Adipose tissue (tissue), 3 donors: Measurements from ENCODE around the gene PIP5K1B. TPM values are rescaled to one million over a fixed set of nuclear protein-coding genes. Genes with fewer than 3 reads are reported as not detected.

Experiments used
- H3K27ac ChIP-seq: one replicate; pipeline ENCODE4 v1.5.1; 2013; ENCODE audit warnings: low read depth, low read length
- WGBS, 3 donors: extraction: QIAGEN DNeasy Blood & Tissue Kit; methylation state at CpG; one replicate each; pipeline ENCODE4 v1.1.7; 2013; 5-methylcytosine and 5-hydroxymethylcytosine counted together
- polyA plus RNA-seq, 3 donors: library from polyadenylated mRNA; stranded (reverse); fragments of 200-250 nt; gene quantifications; one replicate each; pipeline ENCODE4 v1.2.3, GENCODE V29; 2013
- donor health status: healthy with polysubstance abuse.
- donor health status: Bipolar disorder and iron deficiency.
- donor health status: healthy.

The PIP5K1B gene
- polyA plus RNA-seq, 3 donors, result 0.67 to 4.3 (median 2.0) TPM

DNA sequence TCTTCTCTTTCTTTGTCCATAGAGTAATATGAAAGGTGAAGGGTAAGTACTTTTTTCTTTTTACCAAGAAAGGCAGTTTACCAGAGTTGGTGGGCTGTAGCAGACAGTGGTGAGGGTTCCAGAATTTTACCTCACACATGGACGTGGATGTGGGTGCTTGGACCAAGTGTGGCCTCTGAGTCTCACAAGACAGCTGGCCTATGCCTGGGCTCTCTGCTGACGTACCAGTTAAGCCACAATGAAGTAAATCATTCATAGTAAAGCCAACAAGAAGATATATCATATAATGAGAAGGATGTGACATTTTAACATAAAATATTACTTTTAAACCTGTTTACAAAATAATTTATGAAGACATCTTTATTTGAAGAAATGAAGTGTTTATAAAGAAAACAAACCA, 202.9 kb downstream of the PIP5K1B start:
- H3K27ac ChIP-seq, result no peak overlapping the region
- 86 to 93% (median 90%) methylated on average over 2 of the region's 2 CpGs for WGBS, 3 donors

GRCh38 chr9:68912561-68912960, 207.5 kb downstream of the PIP5K1B start:
- no peak overlapping the region for H3K27ac ChIP-seq

DNA sequence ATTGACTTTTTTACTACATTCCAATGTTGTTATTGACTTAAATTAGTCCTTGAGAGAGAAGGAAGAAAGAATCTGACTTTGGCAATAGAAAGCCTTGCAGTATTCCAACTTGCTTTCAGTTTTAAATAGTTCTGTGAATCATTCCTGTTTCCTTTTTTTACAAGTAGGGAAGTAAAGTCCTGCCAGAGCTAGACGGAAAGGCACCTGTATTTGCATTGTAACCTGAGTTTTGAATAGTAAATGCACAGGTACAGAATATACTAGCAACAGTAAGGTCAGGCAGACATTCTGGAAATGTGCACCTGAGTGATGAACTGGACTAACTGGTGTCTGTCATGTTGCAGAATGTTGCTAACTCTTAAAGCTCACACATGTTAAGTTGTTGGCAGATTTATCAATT, 208.0 kb downstream of the PIP5K1B start:
- 6 to 20% (median 6%) methylated on average over 1 of the region's 1 CpG for WGBS, 3 donors
- H3K27ac ChIP-seq, result no peak overlapping the region

DNA sequence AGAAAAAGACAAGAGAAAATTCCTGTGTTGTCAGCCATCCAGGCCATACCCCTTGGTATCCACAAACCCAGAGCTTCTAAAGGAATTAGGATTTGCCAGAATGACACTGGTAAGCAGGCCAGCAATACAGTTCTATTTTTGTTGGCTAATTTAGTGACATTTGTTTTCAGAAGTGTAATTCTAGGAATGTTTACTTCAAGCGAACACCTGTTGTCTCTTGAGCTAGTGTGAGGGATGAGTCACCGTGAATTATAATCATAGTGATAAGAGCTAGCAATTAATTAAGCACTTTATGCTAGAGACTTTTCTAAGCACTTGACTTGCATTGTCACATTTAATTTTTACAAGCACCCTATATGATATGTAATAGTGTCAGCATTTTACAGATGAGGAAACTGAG, 209.7 kb downstream of the PIP5K1B start:
- WGBS, 3 donors, result 74 to 91% (median 89%) methylated on average over 2 of the region's 2 CpGs
- no peak overlapping the region for H3K27ac ChIP-seq

GRCh38 chr9:68919661-68920060, 214.6 kb downstream of the PIP5K1B start:
- H3K27ac ChIP-seq, result no peak overlapping the region
- WGBS, 3 donors, result 43 to 83% (median 50%) methylated on average over 2 of the region's 2 CpGs

- WGBS, 3 donors, result 87 to 97% (median 96%) methylated on average over 1 of the region's 1 CpG
- H3K27ac ChIP-seq, result no peak overlapping the region
Measured at GRCh38 chr9:68920921-68921320, 215.9 kb downstream of the PIP5K1B start.

DNA sequence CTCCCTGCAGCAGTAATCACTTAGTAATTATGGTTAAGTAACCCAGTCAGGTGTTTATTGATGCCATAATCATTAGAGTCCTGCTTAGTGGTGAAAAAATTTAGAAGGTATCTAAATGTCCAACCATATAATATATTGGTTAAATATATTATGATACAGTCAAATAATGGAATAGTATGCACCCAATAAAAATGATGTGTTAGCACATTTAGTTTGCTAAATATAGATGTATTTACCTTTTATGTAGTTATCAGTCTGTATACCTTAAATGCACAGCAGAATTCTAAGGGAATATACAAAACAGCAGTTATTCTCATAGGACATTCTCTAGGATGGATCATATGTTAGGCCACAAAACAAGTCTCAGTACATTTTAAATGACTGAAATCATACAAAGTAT, 218.4 kb downstream of the PIP5K1B start:
- no peak overlapping the region for H3K27ac ChIP-seq

DNA sequence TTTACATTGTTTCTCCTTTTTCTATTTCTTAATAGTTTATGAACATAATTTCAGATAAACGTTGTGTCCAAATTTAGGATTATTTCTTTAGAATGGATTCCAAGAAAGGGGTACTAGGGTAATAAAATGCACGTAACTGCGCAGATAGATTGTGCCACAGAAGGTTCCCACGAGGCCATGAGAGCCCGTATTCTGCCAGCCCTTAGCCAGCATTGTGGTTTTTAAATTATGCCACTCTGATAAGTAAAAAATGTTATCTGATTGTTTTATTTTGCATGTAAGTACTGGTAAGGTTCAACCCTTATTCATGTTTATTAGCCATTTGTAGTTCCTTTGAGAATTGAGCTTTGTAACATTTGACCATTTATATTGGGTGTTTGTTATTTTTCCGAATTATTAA, 220.1 kb downstream of the PIP5K1B start:
- WGBS, 3 donors, result 42 to 53% (median 43%) methylated on average over 6 of the region's 6 CpGs
- H3K27ac ChIP-seq, result no peak overlapping the region

- H3K27ac ChIP-seq, result no peak overlapping the region
- WGBS, 3 donors, result 63 to 83% (median 67%) methylated on average over 2 of the region's 2 CpGs
Measured at GRCh38 chr9:68927165-68927564, 222.1 kb downstream of the PIP5K1B start.

GRCh38 chr9:68931821-68932220, 226.8 kb downstream of the PIP5K1B start:
- no peak overlapping the region for H3K27ac ChIP-seq
- 83 to 90% (median 84%) methylated on average over 6 of the region's 6 CpGs for WGBS, 3 donors

DNA sequence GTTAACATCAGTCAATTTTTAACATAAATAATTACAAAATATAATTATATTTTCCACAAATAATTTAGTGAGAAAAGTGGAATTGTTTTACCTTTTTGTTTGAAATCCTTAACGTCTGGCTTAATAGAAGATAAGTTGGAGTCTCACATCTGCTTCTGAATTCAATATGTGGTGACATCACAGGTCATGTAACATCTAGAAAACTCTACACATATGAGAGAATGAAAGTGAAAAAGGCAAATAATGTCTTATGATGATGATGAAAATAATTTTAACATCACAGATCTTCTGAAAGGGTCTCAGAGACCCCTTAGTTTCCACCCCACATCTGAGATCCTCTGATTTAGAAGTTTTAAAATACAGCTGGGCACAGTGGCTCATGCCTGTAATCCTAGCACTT, 227.4 kb downstream of the PIP5K1B start:
- H3K27ac ChIP-seq, result no peak overlapping the region
- WGBS, 3 donors, result 48 to 90% (median 82%) methylated on average over 1 of the region's 1 CpG

- H3K27ac ChIP-seq, result no peak overlapping the region
Measured at GRCh38 chr9:68933434-68934328, 228.6 kb downstream of the PIP5K1B start.

DNA sequence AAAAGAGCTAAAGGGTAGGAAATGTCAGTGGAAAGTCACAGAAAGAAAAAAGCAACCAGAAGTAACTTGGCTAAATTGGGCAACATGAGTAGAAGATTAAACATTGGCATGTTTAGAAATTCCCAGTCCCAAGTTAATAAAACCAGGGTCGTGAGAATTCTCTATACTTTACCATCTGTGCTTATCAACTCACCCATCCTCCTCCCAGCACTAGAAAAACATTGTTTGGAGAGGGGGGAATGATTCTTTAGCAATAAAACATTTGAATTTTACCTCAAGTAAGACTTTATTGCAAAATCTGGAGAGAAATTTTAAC, 229.2 kb downstream of the PIP5K1B start:
- no peak overlapping the region for H3K27ac ChIP-seq
- 14 to 55% (median 46%) methylated on average over 1 of the region's 1 CpG for WGBS, 3 donors

More at GRCh38 chr9:68933434-68934328, 228.6 kb downstream of the PIP5K1B start:
- WGBS, 3 donors, result 22 to 72% (median 66%) methylated on average over 4 of the region's 4 CpGs

- 84 to 89% (median 89%) methylated on average over 6 of the region's 6 CpGs for WGBS, 3 donors
- H3K27ac ChIP-seq, result no peak overlapping the region
Measured at GRCh38 chr9:68940573-68940972, 235.5 kb downstream of the PIP5K1B start.

- WGBS, 3 donors, result 69 to 91% (median 89%) methylated on average over 7 of the region's 7 CpGs
Measured at GRCh38 chr9:68941780-68942459, 236.9 kb downstream of the PIP5K1B start.

DNA sequence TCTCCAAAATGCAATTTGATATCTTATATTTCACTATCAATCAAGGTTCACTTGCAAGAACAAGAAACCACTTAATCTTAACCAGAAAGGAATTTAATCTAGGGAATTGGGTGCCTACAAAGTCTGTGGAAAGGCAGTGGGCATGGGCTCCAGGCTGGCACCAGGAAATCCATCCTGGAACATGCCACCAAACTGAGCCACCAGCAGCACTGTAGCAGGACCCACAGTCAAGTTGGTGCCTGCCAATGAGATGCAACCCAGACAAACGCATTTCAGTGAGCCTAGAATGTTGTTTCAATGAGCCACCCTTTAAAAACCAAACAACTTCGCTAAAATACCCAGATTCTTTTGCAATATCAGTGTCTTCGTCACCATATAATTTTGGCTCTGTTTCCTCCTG, 237.8 kb downstream of the PIP5K1B start:
- 76 to 84% (median 80%) methylated on average over 3 of the region's 3 CpGs for WGBS, 3 donors
- H3K27ac ChIP-seq, result no peak overlapping the region

More at GRCh38 chr9:68941780-68942459, 236.9 kb downstream of the PIP5K1B start:
- H3K27ac ChIP-seq, result no peak overlapping the region

DNA sequence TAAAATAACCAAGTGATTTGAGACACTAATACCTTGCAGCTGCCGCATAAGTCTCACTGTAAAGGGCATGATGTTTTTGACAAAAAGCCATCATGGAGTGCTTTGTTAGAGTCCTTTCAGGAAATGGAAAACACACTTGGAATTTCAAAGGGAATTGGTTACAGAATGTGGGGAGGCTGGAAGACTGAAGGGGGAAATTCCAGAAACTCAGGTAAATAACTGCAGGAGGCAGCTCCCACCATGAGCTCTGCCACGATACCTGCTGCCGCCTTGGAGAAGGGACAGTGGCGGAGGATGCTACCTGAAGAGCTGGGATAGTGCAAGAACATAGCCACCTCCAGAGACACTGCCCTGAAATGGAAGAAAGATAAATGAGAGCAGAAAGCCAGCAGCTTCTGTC, 242.0 kb downstream of the PIP5K1B start:
- no peak overlapping the region for H3K27ac ChIP-seq
- 92 to 95% (median 93%) methylated on average over 4 of the region's 4 CpGs for WGBS, 3 donors

GRCh38 chr9:68947842-68948569, 243.0 kb downstream of the PIP5K1B start:
- H3K27ac ChIP-seq, result no peak overlapping the region
- 89 to 95% (median 94%) methylated on average over 3 of the region's 3 CpGs for WGBS, 3 donors

DNA sequence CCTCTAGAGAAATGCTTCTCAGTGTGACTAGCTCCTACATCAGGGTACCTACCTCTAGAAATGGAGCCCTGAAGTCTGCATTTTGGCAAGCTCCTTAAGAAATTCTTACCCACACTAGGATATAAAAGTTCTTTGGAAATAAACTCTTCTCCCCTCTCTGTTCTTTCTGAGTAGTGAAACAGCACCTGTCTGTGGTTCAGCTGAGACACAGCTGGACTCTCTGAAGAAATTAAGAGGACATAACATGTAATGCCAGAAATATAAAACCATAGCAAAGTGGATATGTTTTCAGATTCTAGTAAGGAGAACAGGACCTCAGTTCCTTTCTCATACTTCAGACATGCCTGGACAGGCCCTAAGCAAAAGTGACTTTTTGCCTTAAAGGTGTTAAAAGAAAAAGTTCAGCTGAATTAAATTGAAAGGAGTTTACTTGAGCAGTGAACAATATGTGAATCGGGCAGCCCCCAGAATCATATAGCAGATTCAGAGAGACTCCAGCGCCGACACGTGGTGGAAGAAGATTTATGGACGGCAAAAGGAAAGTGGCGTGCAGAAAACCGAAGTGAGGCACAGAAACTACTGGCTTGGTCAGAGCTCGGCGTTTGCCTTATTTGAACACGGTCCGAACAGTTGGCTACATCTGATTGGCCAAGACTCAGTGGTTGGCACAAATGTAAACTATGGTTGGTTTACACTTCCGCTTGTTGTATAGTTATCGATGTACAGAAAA, 244.4 kb downstream of the PIP5K1B start:
- no peak overlapping the region for H3K27ac ChIP-seq
- WGBS, 3 donors, result 67 to 74% (median 69%) methylated on average over 13 of the region's 13 CpGs
